Keratinocyte (primary cell): Measurements from ENCODE around the gene SERPINE1. TPM values are rescaled to one million over a fixed set of nuclear protein-coding genes. Genes with fewer than 3 reads are reported as not detected.
"Not testable (repeated sequence)": the region's sequence is repeated elsewhere in the genome, so short reads cannot be mapped to it uniquely, and the experiment has no call there.

Experiments
- DNase-seq: peaks from one replicate; pipeline ENCODE4 v3.0.0-alpha.2; 2011; ENCODE audit warnings: low read depth, missing footprints, low spot score
- FAIRE-seq: peaks from 2 replicates; lab custom pipeline; 2011; peaks lifted over from hg19 to GRCh38; lab: Jason Lieb, UNC
- H2AFZ ChIP-seq: 2 replicates; pipeline ENCODE4 v1.6.0; 2012; ENCODE audit warnings: low read length, control low read depth, inconsistent platforms; ENCODE audit not compliant: control insufficient read depth
- H3K27ac ChIP-seq: 2 replicates; pipeline ENCODE4 v1.5.1; 2011; ENCODE audit warnings: low read length; ENCODE audit not compliant: control insufficient read depth, insufficient read depth
- H3K27me3 ChIP-seq: 3 replicates; pipeline ENCODE4 v1.6.0; 2011; ENCODE audit warnings: low read length; ENCODE audit not compliant: control insufficient read depth, insufficient read depth; ENCODE audit errors: extremely low read depth
- H3K36me3 ChIP-seq, 2 experiments: 2 replicates in 1 of 2; 3 replicates in 1 of 2; pipeline ENCODE4 v1.5.1; 2011; ENCODE audit warnings: low read length in 2 of 2, mild to moderate bottlenecking in 1 of 2; ENCODE audit not compliant: control insufficient read depth in 2 of 2, insufficient read depth in 2 of 2; ENCODE audit errors: extremely low read depth in 1 of 2
- H3K4me1 ChIP-seq: 3 replicates; pipeline ENCODE4 v1.5.1; 2011; ENCODE audit warnings: low read length; ENCODE audit not compliant: control insufficient read depth, insufficient read depth; ENCODE audit errors: extremely low read depth
- H3K4me2 ChIP-seq: 3 replicates; pipeline ENCODE4 v1.6.0; 2011; ENCODE audit warnings: low read depth, low read length; ENCODE audit not compliant: control insufficient read depth, insufficient read depth; ENCODE audit errors: extremely low read depth
- H3K4me3 ChIP-seq, 3 experiments: fragments of 200-600 bp in 1 of 3; sonication (generic) in 1 of 3; 2 replicates in 2 of 3; 3 replicates in 1 of 3; pipeline ENCODE4 v1.5.1; 2011 to 2016; ENCODE audit warnings: low read length in 3 of 3, mild to moderate bottlenecking in 3 of 3, control low read depth in 2 of 3, inconsistent platforms in 1 of 3, low read depth in 1 of 3, mixed read lengths in 1 of 3, mixed run types in 1 of 3, moderate library complexity in 1 of 3; ENCODE audit not compliant: control insufficient read depth in 2 of 3, insufficient read depth in 2 of 3; ENCODE audit errors: extremely low read depth in 1 of 3
- H3K79me2 ChIP-seq: 2 replicates; pipeline ENCODE4 v1.6.0; 2012; ENCODE audit warnings: low read length; ENCODE audit not compliant: control insufficient read depth, insufficient read depth
- H3K9ac ChIP-seq: 3 replicates; pipeline ENCODE4 v1.6.0; 2011; ENCODE audit warnings: low read length; ENCODE audit not compliant: control insufficient read depth, insufficient read depth; ENCODE audit errors: extremely low read depth
- H3K9me1 ChIP-seq: 3 replicates; pipeline ENCODE4 v1.6.0; 2011; ENCODE audit warnings: low read length; ENCODE audit not compliant: control insufficient read depth, insufficient read depth; ENCODE audit errors: extremely low read depth
- H3K9me3 ChIP-seq: 2 replicates; pipeline ENCODE4 v1.5.1; 2012; ENCODE audit warnings: low read depth, low read length; ENCODE audit not compliant: control insufficient read depth
- H4K20me1 ChIP-seq: 3 replicates; pipeline ENCODE4 v1.6.0; 2011; ENCODE audit warnings: low read length; ENCODE audit not compliant: control insufficient read depth, insufficient read depth; ENCODE audit errors: extremely low read depth
- EZH2 ChIP-seq: IDR thresholded peaks from one replicate; pipeline ENCODE4 v1.6.1; 2012; ENCODE audit warnings: inconsistent platforms, mild to moderate bottlenecking, low read length, moderate library complexity
- dilution Hi-C: fragments of 300-500 bp; cut with MboI; formaldehyde crosslinking; loops from one replicate; pipeline ENCODE4 v1.7.0; 2020; ENCODE audit warnings: low sequenced_read_pairs; ENCODE audit not compliant: extremely low pct_ligation_motif_present
- polyA plus RNA-seq, 5 experiments: library from polyadenylated mRNA; depleted of rRNA in 3 of 5; stranded (reverse) in 3 of 5; stranded (forward) in 1 of 5; unstranded in 1 of 5; fragments of >200 nt; gene quantifications; 1 replicate in 1 of 5; 2 replicates in 3 of 5; 3 replicates in 1 of 5; pipeline versions ENCODE4 v1.2.1 to v1.2.3, GENCODE V29; 2011 to 2012; ENCODE audit warnings: missing spikeins in 2 of 5, low read depth in 1 of 5, low replicate concordance in 1 of 5
- TF ChIP-seq, protein P1 (sequence below), 3 experiments: IDR thresholded peaks in 1 of 3; conservative IDR thresholded peaks in 1 of 3; optimal IDR thresholded peaks in 1 of 3; 2 replicates in 2 of 3; 3 replicates in 1 of 3; pipeline versions ENCODE3 to v1.5.1; 2011; ENCODE audit warnings: low read length in 3 of 3, mild to moderate bottlenecking in 3 of 3, moderate library complexity in 2 of 3, control low read depth in 1 of 3, inconsistent platforms in 1 of 3; ENCODE audit not compliant: insufficient read depth in 2 of 3; ENCODE audit errors: extremely low read depth in 1 of 3

Gene SERPINE1
- polyA plus RNA-seq, 1 donor (not counting 4 experiments of a cell fraction or from before 2014, with no cell fraction given) = 522 TPM

DNA sequence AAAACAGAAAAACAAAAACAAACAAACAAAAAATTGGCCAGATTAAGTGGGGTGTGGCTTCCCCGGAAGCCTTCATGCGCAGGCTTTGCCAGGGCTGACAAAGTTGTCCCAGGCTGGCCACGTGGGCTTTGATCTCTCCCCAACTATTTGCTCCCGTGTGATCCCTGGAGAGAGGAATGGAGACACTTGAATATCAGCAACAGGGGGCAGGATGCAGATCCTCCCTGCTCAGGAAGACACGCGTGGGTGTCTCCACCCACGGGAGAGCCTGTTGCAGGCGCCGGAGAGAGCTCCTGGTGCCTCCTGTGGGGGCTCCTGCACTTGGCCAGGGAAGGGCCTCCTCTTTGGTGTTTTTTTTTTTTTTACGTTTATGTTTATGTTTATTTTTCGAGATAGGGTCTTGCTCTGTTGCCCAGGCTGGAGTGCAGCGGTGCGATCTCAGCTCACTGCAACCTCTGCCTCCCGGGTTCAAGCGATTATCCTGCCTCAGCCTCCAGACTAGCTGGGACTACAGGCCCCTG lies 22.7 kb upstream of the SERPINE1 start:
- no peak for TF ChIP-seq EZH2
- TF ChIP-seq, protein P1, sequence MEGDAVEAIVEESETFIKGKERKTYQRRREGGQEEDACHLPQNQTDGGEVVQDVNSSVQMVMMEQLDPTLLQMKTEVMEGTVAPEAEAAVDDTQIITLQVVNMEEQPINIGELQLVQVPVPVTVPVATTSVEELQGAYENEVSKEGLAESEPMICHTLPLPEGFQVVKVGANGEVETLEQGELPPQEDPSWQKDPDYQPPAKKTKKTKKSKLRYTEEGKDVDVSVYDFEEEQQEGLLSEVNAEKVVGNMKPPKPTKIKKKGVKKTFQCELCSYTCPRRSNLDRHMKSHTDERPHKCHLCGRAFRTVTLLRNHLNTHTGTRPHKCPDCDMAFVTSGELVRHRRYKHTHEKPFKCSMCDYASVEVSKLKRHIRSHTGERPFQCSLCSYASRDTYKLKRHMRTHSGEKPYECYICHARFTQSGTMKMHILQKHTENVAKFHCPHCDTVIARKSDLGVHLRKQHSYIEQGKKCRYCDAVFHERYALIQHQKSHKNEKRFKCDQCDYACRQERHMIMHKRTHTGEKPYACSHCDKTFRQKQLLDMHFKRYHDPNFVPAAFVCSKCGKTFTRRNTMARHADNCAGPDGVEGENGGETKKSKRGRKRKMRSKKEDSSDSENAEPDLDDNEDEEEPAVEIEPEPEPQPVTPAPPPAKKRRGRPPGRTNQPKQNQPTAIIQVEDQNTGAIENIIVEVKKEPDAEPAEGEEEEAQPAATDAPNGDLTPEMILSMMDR (optimal IDR thresholded peaks at IDR 0.05 in 1 of 3, IDR thresholded peaks at IDR 0.05 in 1 of 3, conservative IDR thresholded peaks at IDR 0.05 in 1 of 3; ENCODE audit: extremely low read depth in 1 of 3, insufficient read depth in 2 of 3, low read length in 3 of 3) = no peak
- H3K4me3 ChIP-seq = no peak overlapping the region
- no peak overlapping the region for H3K9ac ChIP-seq
- FAIRE-seq = no peak
- H3K27me3 ChIP-seq = no peaks in the 10 kb centered on the region
- H3K27ac ChIP-seq = no peak overlapping the region
- no peaks in the 10 kb centered on the region for H4K20me1 ChIP-seq
- H3K9me3 ChIP-seq = no peaks in the 10 kb centered on the region
- no peaks in the 10 kb centered on the region for H3K9me1 ChIP-seq
- H3K4me1 ChIP-seq = peaks cover 55% of the 10 kb centered on the region
- dilution Hi-C loops = no loop called here
- H3K4me2 ChIP-seq = no peak overlapping the region
- no peaks in the 10 kb centered on the region for H3K36me3 ChIP-seq
- no peaks in the 10 kb centered on the region for H3K79me2 ChIP-seq
- H2AFZ ChIP-seq = no peak overlapping the region
- DNase-seq = no peak

DNA sequence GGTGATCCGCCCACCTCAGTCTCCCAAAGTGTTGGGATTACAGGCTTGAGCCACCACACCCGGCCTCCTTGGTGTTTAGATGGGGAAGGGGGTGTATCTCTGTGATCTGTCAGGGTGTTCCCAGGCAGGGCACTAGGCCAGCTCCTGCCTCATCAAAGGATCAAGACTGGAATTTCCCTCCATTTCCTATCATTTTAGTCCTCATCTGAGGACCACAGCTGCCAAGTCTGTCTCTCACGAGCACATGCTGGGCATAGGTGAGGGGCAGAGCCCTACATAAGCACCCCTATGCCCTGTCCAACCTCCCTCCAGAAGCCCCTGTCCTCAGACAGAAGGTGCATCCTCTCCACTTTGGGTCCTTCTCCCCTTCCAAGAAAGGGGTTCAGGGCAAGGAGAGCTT lies 22.1 kb upstream of the SERPINE1 start:
- H3K36me3 ChIP-seq = no peaks in the 10 kb centered on the region
- no peaks in the 10 kb centered on the region for H3K27me3 ChIP-seq
- H3K4me3 ChIP-seq = no peak overlapping the region
- H3K79me2 ChIP-seq = no peaks in the 10 kb centered on the region
- no peak overlapping the region for H3K4me2 ChIP-seq
- no peaks in the 10 kb centered on the region for H4K20me1 ChIP-seq
- H3K27ac ChIP-seq = peak overlapping the region; percentile 43
- DNase-seq (no peak), FAIRE-seq (no peak)
- TF ChIP-seq EZH2 = no peak
- TF ChIP-seq, protein P1 (optimal IDR thresholded peaks at IDR 0.05 in 1 of 3, IDR thresholded peaks at IDR 0.05 in 1 of 3, conservative IDR thresholded peaks at IDR 0.05 in 1 of 3; ENCODE audit: extremely low read depth in 1 of 3, insufficient read depth in 2 of 3, low read length in 3 of 3) = no peak
- H2AFZ ChIP-seq = peak overlapping the region; percentile 27
- H3K9me3 ChIP-seq = no peaks in the 10 kb centered on the region
- H3K4me1 ChIP-seq = peaks cover 55% of the 10 kb centered on the region
- peak overlapping the region; percentile 9 for H3K9ac ChIP-seq
- no peaks in the 10 kb centered on the region for H3K9me1 ChIP-seq
- dilution Hi-C loops = no loop called here

DNA sequence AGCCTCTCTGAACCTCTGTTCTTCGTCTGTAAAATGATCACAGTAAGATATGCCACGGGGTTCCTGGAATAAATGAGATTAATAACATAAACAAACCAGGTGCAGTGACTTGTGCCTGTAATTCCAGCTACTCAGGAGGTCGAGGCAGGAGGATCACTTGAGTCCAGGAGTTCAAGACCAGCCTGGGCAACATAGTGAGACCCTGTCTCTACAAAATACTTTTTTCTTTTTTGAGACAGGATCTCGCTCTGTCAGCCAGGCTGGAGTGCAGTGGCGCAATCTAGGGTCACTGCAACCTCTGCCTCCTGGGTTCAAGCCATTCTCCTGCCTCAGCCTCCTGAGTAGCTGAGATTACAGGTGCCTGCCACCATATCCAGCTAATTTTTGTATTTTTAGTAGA lies 21.7 kb upstream of the SERPINE1 start:
- H3K9ac ChIP-seq, H3K79me2 ChIP-seq, H3K4me2 ChIP-seq, H3K27me3 ChIP-seq, H3K9me1 ChIP-seq, H3K9me3 ChIP-seq, H4K20me1 ChIP-seq, H3K4me3 ChIP-seq, H3K36me3 ChIP-seq, H2AFZ ChIP-seq, FAIRE-seq, DNase-seq, dilution Hi-C loops: not testable (repeated sequence)
- peaks cover 54% of the 10 kb centered on the region for H3K4me1 ChIP-seq
- H3K27ac ChIP-seq = peak overlapping the region; percentile 43
